Astrocyte (in vitro differentiated cells and primary cell): ENCODE data around the gene ARR3.

Experiments used
- CTCF ChIP-seq: IDR thresholded peaks from 2 replicates; pipeline ENCODE4 v1.5.1; 2011; ENCODE audit warnings: low read depth, mild to moderate bottlenecking, inconsistent platforms, low read length, moderate library complexity; ENCODE audit not compliant: insufficient read depth
- EZH2 ChIP-seq: IDR thresholded peaks from 2 replicates; pipeline ENCODE4 v1.6.1; 2012; ENCODE audit warnings: mild to moderate bottlenecking, low read length, inconsistent platforms; ENCODE audit not compliant: insufficient read depth

DNA sequence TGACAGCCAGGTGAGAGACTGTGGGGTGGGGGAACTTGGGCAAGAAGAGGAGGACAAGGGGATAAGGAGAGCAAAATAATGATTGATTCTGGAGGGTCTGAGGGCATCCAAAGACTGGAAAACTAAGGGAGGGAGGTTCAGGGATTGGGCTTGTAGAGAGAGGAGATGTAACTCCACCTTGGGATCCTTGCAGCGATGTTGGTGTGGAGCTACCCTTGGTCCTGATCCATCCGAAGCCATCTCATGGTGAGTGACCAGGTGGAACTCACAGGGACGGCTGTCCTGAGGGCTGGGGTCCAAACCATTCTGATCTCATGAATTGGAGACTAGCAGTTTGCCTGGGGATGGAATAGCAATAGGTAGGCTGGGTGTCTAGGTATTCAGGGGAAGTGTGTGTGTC, 12.4 kb downstream of the ARR3 start:
- no peak for TF ChIP-seq EZH2
- no peak for TF ChIP-seq CTCF
